Loucy (cell line): ENCODE results near the gene TBC1D3I.

Experiments
- H2AFZ ChIP-seq: fragments of 200-600 bp; sonication (generic); 2 replicates; pipeline ENCODE4 v1.6.0; 2016; ENCODE audit warnings: antibody characterized with exemption, mild to moderate bottlenecking, low read length, moderate library complexity
- H3F3A ChIP-seq: fragments of 200-600 bp; 2 replicates; pipeline ENCODE4 v1.6.0; 2016; ENCODE audit warnings: antibody characterized with exemption, low read depth, mild to moderate bottlenecking
- H3K27me3 ChIP-seq: fragments of 200-600 bp; sonication (generic); 2 replicates; pipeline ENCODE4 v1.6.1; 2014; ENCODE audit warnings: low read length, mild to moderate bottlenecking; ENCODE audit not compliant: insufficient read depth, poor library complexity, severe bottlenecking
- H3K36me3 ChIP-seq: fragments of 200-600 bp; sonication (generic); 2 replicates; pipeline ENCODE4 v1.6.1; 2016; ENCODE audit warnings: low read length; ENCODE audit not compliant: insufficient read depth
- H3K4me1 ChIP-seq: fragments of 200-600 bp; sonication (generic); 2 replicates; pipeline ENCODE4 v1.5.1; 2014; ENCODE audit warnings: low read length, mild to moderate bottlenecking; ENCODE audit not compliant: insufficient read depth, poor library complexity, severe bottlenecking
- H3K4me2 ChIP-seq: fragments of 200-600 bp; sonication (generic); 2 replicates; pipeline ENCODE4 v1.6.0; 2014; ENCODE audit warnings: antibody characterized with exemption, low read length, low read depth, mild to moderate bottlenecking; ENCODE audit not compliant: poor library complexity, severe bottlenecking
- H3K4me3 ChIP-seq: fragments of 200-600 bp; sonication (generic); 2 replicates; pipeline ENCODE4 v1.5.1; 2014; ENCODE audit warnings: low read length, mild to moderate bottlenecking, mixed read lengths; ENCODE audit not compliant: poor library complexity, severe bottlenecking
- H3K79me2 ChIP-seq: fragments of 200-600 bp; sonication (generic); 2 replicates; pipeline ENCODE4 v1.6.1; 2014; ENCODE audit warnings: low read length; ENCODE audit not compliant: insufficient read depth
- H3K9ac ChIP-seq: fragments of 200-600 bp; sonication (generic); 2 replicates; pipeline ENCODE4 v1.6.0; 2014; ENCODE audit warnings: mild to moderate bottlenecking, low read depth, low read length, moderate library complexity; ENCODE audit not compliant: poor library complexity, severe bottlenecking
- H3K9me2 ChIP-seq: fragments of 200-600 bp; sonication (generic); replicated peaks from 2 replicates; pipeline ENCODE4 v1.6.1; 2016; ENCODE audit warnings: low read depth, low read length, mixed read lengths
- H3K9me3 ChIP-seq: fragments of 200-600 bp; sonication (generic); 2 replicates; pipeline ENCODE4 v1.6.1; 2014; ENCODE audit warnings: mild to moderate bottlenecking, antibody characterized with exemption, low read length, low read depth; ENCODE audit not compliant: insufficient read depth
- H4K20me1 ChIP-seq: fragments of 200-600 bp; sonication (generic); 2 replicates; pipeline ENCODE4 v1.6.0; 2014; ENCODE audit warnings: antibody characterized with exemption, low read length, mild to moderate bottlenecking; ENCODE audit not compliant: insufficient read depth, poor library complexity, severe bottlenecking
- EZH2phosphoT487 ChIP-seq: fragments of 200-600 bp; IDR thresholded peaks from 2 replicates; pipeline ENCODE4 v1.6.1; 2018; ENCODE audit warnings: antibody characterized with exemption, mild to moderate bottlenecking, moderate library complexity, borderline replicate concordance
- TF ChIP-seq, protein P1 (sequence below): fragments of 200-600 bp; sonication (generic); conservative IDR thresholded peaks from 2 replicates; pipeline ENCODE4 v1.5.1; 2014; ENCODE audit warnings: mild to moderate bottlenecking, antibody characterized with exemption, low read length

TBC1D3I gene

DNA sequence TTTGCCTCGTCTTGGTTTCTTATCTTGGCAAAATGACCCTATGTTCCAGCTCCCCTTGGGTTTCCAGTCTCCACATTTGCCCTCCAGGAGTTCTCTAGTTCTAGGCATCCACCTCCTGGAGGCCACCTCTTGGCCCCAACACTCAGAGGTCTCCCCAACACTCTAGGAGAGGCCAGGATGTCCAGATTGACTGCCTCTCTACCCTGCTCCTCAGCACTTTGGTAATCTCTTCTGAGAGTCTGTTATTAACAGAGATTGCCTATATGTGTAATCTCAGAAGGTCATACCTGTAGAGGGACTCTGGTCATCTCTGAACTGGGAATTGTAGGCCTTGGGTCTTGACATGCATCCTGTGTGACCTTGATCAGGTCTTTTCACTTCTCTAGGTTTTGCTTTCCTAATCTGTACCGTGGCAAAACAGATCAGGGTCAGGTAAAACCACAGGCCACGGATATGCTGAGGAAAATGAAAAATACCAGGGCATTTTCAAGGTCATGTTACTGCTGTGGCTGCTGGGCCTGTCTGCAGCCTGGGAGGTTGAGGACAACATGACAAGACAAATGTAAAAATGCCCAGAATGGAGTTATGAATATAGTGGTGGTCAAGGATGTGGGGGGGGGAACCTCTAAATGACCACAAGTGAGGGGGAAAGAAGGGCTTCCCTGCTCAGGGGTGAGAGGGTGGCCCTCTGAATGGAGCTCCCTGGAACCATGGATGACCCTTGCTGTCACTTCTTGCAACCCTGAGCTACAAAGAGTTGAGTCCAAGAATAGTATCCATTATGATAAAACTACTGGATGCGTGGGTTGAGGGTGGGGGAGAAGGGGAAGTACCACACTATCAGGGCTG lies 58.5 kb downstream of the TBC1D3I start:
- Histone ChIP-seq H3K9ac (no peak overlapping the region), H3K79me2 (no peaks in the 10 kb centered on the region), H3K4me3 (no peak overlapping the region), H4K20me1 (no peaks in the 10 kb centered on the region), H3K36me3 (no peaks in the 10 kb centered on the region), H3K9me2 (no peaks in the 10 kb centered on the region), H3K27me3 (no peaks in the 10 kb centered on the region), H3K9me3 (no peaks in the 10 kb centered on the region), H2AFZ (no peak overlapping the region), H3K4me2 (no peak overlapping the region), H3F3A (0 out of 2 replicates have a peak, but pooled peaks cover 3% of the 10 kb centered on the region), H3K4me1 (peaks cover 18% of the 10 kb centered on the region)
- TF ChIP-seq, protein P1, sequence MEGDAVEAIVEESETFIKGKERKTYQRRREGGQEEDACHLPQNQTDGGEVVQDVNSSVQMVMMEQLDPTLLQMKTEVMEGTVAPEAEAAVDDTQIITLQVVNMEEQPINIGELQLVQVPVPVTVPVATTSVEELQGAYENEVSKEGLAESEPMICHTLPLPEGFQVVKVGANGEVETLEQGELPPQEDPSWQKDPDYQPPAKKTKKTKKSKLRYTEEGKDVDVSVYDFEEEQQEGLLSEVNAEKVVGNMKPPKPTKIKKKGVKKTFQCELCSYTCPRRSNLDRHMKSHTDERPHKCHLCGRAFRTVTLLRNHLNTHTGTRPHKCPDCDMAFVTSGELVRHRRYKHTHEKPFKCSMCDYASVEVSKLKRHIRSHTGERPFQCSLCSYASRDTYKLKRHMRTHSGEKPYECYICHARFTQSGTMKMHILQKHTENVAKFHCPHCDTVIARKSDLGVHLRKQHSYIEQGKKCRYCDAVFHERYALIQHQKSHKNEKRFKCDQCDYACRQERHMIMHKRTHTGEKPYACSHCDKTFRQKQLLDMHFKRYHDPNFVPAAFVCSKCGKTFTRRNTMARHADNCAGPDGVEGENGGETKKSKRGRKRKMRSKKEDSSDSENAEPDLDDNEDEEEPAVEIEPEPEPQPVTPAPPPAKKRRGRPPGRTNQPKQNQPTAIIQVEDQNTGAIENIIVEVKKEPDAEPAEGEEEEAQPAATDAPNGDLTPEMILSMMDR = no peak
- TF ChIP-seq EZH2phosphoT487 = no peak

DNA sequence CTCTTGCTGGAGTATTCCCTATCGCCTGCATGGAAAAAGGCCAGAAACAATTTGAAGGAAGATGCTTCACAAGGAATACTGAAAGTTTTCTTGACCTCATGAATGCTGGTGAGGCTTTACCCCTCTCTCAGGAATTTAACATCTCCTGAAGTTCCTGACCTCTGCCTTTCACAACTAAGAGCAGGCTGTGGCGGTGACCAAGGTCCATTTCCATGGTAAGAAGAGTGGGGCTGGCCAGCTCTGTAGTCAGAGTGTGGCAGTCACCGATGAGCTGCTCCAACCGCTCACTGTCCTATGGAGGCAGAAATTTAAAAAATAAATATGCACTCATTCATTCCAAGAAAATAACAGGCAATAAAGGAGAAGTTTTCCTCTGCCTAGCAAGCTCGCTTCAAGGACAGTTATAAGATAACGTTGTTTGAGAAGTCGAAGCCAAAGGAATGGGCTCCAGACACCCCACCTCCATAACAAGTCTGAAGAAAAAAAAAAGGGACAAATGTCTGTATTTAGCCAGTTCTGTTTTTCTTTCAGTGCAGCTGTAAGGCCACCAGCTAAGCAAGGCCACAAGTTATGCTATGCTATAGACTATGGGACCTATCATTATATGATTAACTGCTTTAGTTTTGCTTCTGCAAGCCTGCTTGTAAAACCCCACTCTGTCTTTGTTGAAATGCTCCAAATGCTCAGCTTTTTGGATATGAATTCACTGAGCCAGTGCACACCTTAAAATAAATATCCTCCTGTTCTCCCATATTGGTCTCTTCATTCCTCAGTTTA lies 59.5 kb downstream of the TBC1D3I start:
- Histone ChIP-seq H3K4me3 (no peak overlapping the region), H3K4me2 (no peak overlapping the region)

More for the DNA sequence above, 59.5 kb downstream of the TBC1D3I start:
- Histone ChIP-seq H4K20me1 (no peaks in the 10 kb centered on the region), H3F3A (0 out of 2 replicates have a peak, but pooled peaks cover 3% of the 10 kb centered on the region), H3K27me3 (no peaks in the 10 kb centered on the region), H3K36me3 (no peaks in the 10 kb centered on the region), H3K79me2 (no peaks in the 10 kb centered on the region), H2AFZ (no peak overlapping the region), H3K9ac (no peak overlapping the region), H3K9me2 (no peaks in the 10 kb centered on the region), H3K9me3 (no peaks in the 10 kb centered on the region), H3K4me1 (peaks cover 18% of the 10 kb centered on the region)
- no peak for TF ChIP-seq EZH2phosphoT487
- TF ChIP-seq, protein P1 = no peak
